IMR-90 (cell line): ENCODE results near the gene DENND1B. TPM values are rescaled to one million over a fixed set of nuclear protein-coding genes. Genes with fewer than 3 reads are reported as not detected.

Source experiments
- ATAC-seq: fragments of 200-7000 bp; cut with Tn5 transposase; 2 replicates; pipeline ENCODE4 v1.9.1; 2020; ENCODE audit warnings: low read depth, mild to moderate bottlenecking, moderate library complexity
- BruUV-seq: library from RNA; stranded (reverse); fragments of 400-500 nt; replicated peaks from 2 replicates; lab custom pipeline; 2021; lab: Mats Ljungman, UMichigan
- CTCF ChIA-PET: fragments of 300-600 bp; formaldehyde crosslinking; extraction: SDS; loops from one replicate; lab custom pipeline; 2021; ENCODE audit warnings: antibody characterized with exemption; lab: Yijun Ruan, JAX
- POLR2A ChIA-PET: fragments of 300-600 bp; sonication (Branson Sonifier 250); formaldehyde crosslinking; loops from one replicate; lab custom pipeline; 2022; ENCODE audit warnings: antibody characterized with exemption; ENCODE audit not compliant: unreplicated experiment; lab: Charles Lee
- DNase-seq: peaks from one replicate; pipeline ENCODE4 v3.0.0; 2013
- H2AFZ ChIP-seq: replicated peaks from 2 replicates; pipeline ENCODE3; 2013; ENCODE audit warnings: low read length, mild to moderate bottlenecking; ENCODE audit not compliant: poor library complexity
- H2AK5ac ChIP-seq: 2 replicates; pipeline ENCODE4 v1.6.1; 2013; ENCODE audit warnings: low read depth, low read length, inconsistent platforms
- H2AK9ac ChIP-seq: replicated peaks from 2 replicates; pipeline ENCODE3; 2013; ENCODE audit warnings: mild to moderate bottlenecking, low read depth, low read length, moderate library complexity; ENCODE audit not compliant: poor library complexity
- H2BK120ac ChIP-seq: 2 replicates; pipeline ENCODE4 v1.6.1; 2013; ENCODE audit warnings: low read depth, low read length, inconsistent platforms
- H2BK15ac ChIP-seq: 3 replicates; pipeline ENCODE4 v1.6.1; 2013; ENCODE audit warnings: low read depth, low read length, inconsistent platforms
- H2BK20ac ChIP-seq: 2 replicates; pipeline ENCODE4 v1.6.1; 2013; ENCODE audit warnings: low read depth, mild to moderate bottlenecking, inconsistent platforms, low read length, moderate library complexity
- H2BK5ac ChIP-seq: 2 replicates; pipeline ENCODE4 v1.6.1; 2013; ENCODE audit warnings: mild to moderate bottlenecking, low read depth, low read length, inconsistent platforms; ENCODE audit not compliant: poor library complexity, severe bottlenecking
- H3K14ac ChIP-seq: replicated peaks from 2 replicates; pipeline ENCODE4 v1.6.1; 2013; ENCODE audit warnings: low read depth, low read length, inconsistent platforms
- H3K18ac ChIP-seq: 2 replicates; pipeline ENCODE4 v1.6.1; 2013; ENCODE audit warnings: low read depth, low read length, control low read depth
- H3K23ac ChIP-seq: 2 replicates; pipeline ENCODE4 v1.6.1; 2013; ENCODE audit warnings: low read depth, low read length, inconsistent platforms
- H3K27ac ChIP-seq: 2 replicates; pipeline ENCODE4 v1.5.1; 2013; ENCODE audit warnings: mild to moderate bottlenecking, control low read depth, low read length; ENCODE audit not compliant: insufficient read depth
- H3K27me3 ChIP-seq: 2 replicates; pipeline ENCODE4 v1.6.1; 2013; ENCODE audit warnings: low read length; ENCODE audit not compliant: control insufficient read depth, insufficient read depth
- H3K36me3 ChIP-seq: 2 replicates; pipeline ENCODE4 v1.6.1; 2013; ENCODE audit warnings: low read length, mixed read lengths; ENCODE audit not compliant: control insufficient read depth, insufficient read depth
- H3K4ac ChIP-seq: 2 replicates; pipeline ENCODE4 v1.6.1; 2013; ENCODE audit warnings: low read depth, low read length, inconsistent platforms
- H3K4me1 ChIP-seq: 2 replicates; pipeline ENCODE4 v1.6.1; 2013; ENCODE audit warnings: low read length, mixed read lengths; ENCODE audit not compliant: control insufficient read depth, insufficient read depth
- H3K4me2 ChIP-seq: 2 replicates; pipeline ENCODE4 v1.6.1; 2013; ENCODE audit warnings: low read depth, mild to moderate bottlenecking, control low read depth, low read length, moderate library complexity
- H3K4me3 ChIP-seq: 2 replicates; pipeline ENCODE4 v1.5.1; 2013; ENCODE audit warnings: low read depth, mild to moderate bottlenecking, control low read depth, low read length, moderate library complexity; ENCODE audit not compliant: insufficient read depth
- H3K56ac ChIP-seq: 2 replicates; pipeline ENCODE4 v1.6.1; 2013; ENCODE audit warnings: low read length, inconsistent platforms; ENCODE audit not compliant: insufficient read depth; ENCODE audit errors: extremely low read depth
- H3K79me1 ChIP-seq, 2 experiments: 2 replicates each; pipeline ENCODE4 v1.6.1; 2013; ENCODE audit warnings: low read length in 2 of 2, inconsistent platforms in 1 of 2, low read depth in 1 of 2
- H3K9ac ChIP-seq: 2 replicates; pipeline ENCODE4 v1.6.1; 2013; ENCODE audit warnings: low read depth, low read length, control low read depth
- H3K9me1 ChIP-seq: 2 replicates; pipeline ENCODE4 v1.6.1; 2013; ENCODE audit warnings: low read length, inconsistent platforms; ENCODE audit not compliant: insufficient read depth
- H3K9me3 ChIP-seq: 2 replicates; pipeline ENCODE4 v1.6.1; 2013; ENCODE audit warnings: low read length; ENCODE audit not compliant: control insufficient read depth, insufficient read depth
- H4K20me1 ChIP-seq: 2 replicates; pipeline ENCODE4 v1.6.1; 2013; ENCODE audit warnings: low read length, inconsistent platforms; ENCODE audit not compliant: insufficient read depth
- H4K5ac ChIP-seq: 2 replicates; pipeline ENCODE4 v1.6.1; 2013; ENCODE audit warnings: mild to moderate bottlenecking, low read depth, low read length, control low read depth
- H4K8ac ChIP-seq, 2 experiments: 2 replicates each; pipeline ENCODE4 v1.6.1; 2013; ENCODE audit warnings: low read depth in 2 of 2, low read length in 2 of 2, control low read depth in 1 of 2, inconsistent platforms in 1 of 2
- H4K91ac ChIP-seq: 2 replicates; pipeline ENCODE4 v1.6.1; 2013; ENCODE audit warnings: low read depth, low read length, inconsistent platforms; ENCODE audit not compliant: insufficient read depth
- CHD1 ChIP-seq: IDR thresholded peaks from 2 replicates; pipeline ENCODE4 v1.6.1; 2012; ENCODE audit warnings: low read depth, low read length, improper control_type of control experiment
- WGBS, 2 experiments: methylation state at CpG; one replicate each; pipeline versions ENCODE4 v1.1.5 to v1.1.7; 2013; ENCODE audit warnings: missing lambda C conversion rate in 2 of 2; ENCODE audit not compliant: insufficient read length in 1 of 2; ENCODE audit errors: extremely low coverage in 2 of 2; 5-methylcytosine and 5-hydroxymethylcytosine counted together
- dilution Hi-C: fragments of 300-500 bp; cut with HindIII; formaldehyde crosslinking; loops from one replicate; pipeline ENCODE4 v1.14.3; 2018; ENCODE audit warnings: low sequenced_read_pairs; ENCODE audit not compliant: unreplicated experiment
- in situ Hi-C: fragments of 300-500 bp; cut with MboI; formaldehyde crosslinking; loops from 3 replicates; pipeline ENCODE4 v1.14.3; 2019; ENCODE audit warnings: low sequenced_read_pairs, inconsistent platforms, mixed read lengths
- intact Hi-C: fragments of 100-400 bp; cut with micrococcal nuclease; formaldehyde crosslinking; loops from 2 replicates; pipeline ENCODE4 v1.10.0; 2022
- polyA plus RNA-seq, 3 experiments: library from polyadenylated mRNA; depleted of rRNA; stranded (reverse); fragments of >200 nt; gene quantifications; 2 replicates each; pipeline ENCODE4 v1.2.3, GENCODE V29; 2012; ENCODE audit warnings: low replicate concordance in 1 of 3
- total RNA-seq: library from RNA; depleted of rRNA; stranded (reverse); fragments of >200 nt; gene quantifications from 2 replicates; pipeline ENCODE4 v1.2.3, GENCODE V29; 2012

Gene DENND1B
- total and polyA plus RNA-seq, 2 of the 4 experiments (the other 2 are of a cell fraction), result 4.0 to 24.2 TPM

- WGBS, 2 experiments, result no CpG with 5 or more reads among the region's 1 CpG
- Histone ChIP-seq H3K9me1 (no peaks in the 10 kb centered on the region), H2BK5ac (no peak overlapping the region), H4K91ac (no peak overlapping the region), H2BK15ac (no peak overlapping the region), H3K9me3 (no peaks in the 10 kb centered on the region), H3K23ac (no peak overlapping the region), H3K79me1 (peaks cover 0 to 10% of the 10 kb centered on the region in 2 experiments; a peak in 3 of 4 replicates), H3K36me3 (no peaks in the 10 kb centered on the region), H4K20me1 (no peaks in the 10 kb centered on the region), H2BK20ac (no peak overlapping the region), H4K5ac (no peak overlapping the region), H4K8ac (no peak overlapping the region), H3K56ac (no peak overlapping the region), H3K14ac (no peak overlapping the region), H2AFZ (no peak overlapping the region), H3K27ac (no peak overlapping the region), H3K9ac (no peak overlapping the region), H3K4me3 (no peak overlapping the region), H2AK9ac (no peak overlapping the region), H2AK5ac (no peak overlapping the region), H3K4ac (no peak overlapping the region), H2BK120ac (no peak overlapping the region), H3K18ac (no peak overlapping the region), H3K4me2 (no peak overlapping the region), H3K4me1 (peaks cover 7% of the 10 kb centered on the region), H3K27me3 (no peaks in the 10 kb centered on the region)
- dilution Hi-C loops, result no loop called here
- BruUV-seq, result no TSS peak
- POLR2A ChIA-PET, result no interaction called here
- ATAC-seq, result no peak
- intact Hi-C loops, result no loop called here
- TF ChIP-seq CHD1, result no peak
- no peak for DNase-seq
- in situ Hi-C loops, result no loop called here
- CTCF ChIA-PET, result no interaction called here
These were observed 103.4 kb downstream of the DENND1B start for GRCh38 chr1:197671920-197672319.
